GM12892 (cell line): ENCODE data around the gene ACTA1. TPM values are rescaled to one million over a fixed set of nuclear protein-coding genes. Genes with fewer than 3 reads are reported as not detected.
"Not testable (repeated sequence)": the region's sequence is repeated elsewhere in the genome, so short reads cannot be mapped to it uniquely, and the experiment has no call there.

Experiments used
- DNase-seq: peaks from one replicate; pipeline ENCODE4 v3.0.0; 2011; ENCODE audit not compliant: insufficient read length
- FAIRE-seq: peaks from 2 replicates; lab custom pipeline; 2011; peaks lifted over from hg19 to GRCh38; lab: Jason Lieb, UNC
- POLR2A ChIP-seq: IDR thresholded peaks from 2 replicates; pipeline ENCODE4 v1.6.1; 2011; ENCODE audit warnings: low read depth, low read length, control low read depth
- POLR2AphosphoS5 ChIP-seq: IDR thresholded peaks from 2 replicates; pipeline ENCODE4 v1.6.1; 2011; ENCODE audit warnings: low read depth, low read length, control low read depth
- TAF1 ChIP-seq: IDR thresholded peaks from 2 replicates; pipeline ENCODE4 v1.6.1; 2011; ENCODE audit warnings: low read depth, mild to moderate bottlenecking, control low read depth, low read length, borderline replicate concordance
- polyA plus RNA-seq: library from polyadenylated mRNA; unstranded; fragments of >200 nt; gene quantifications from one replicate; pipeline ENCODE4 v1.2.1, GENCODE V29; 2012; ENCODE audit warnings: missing spikeins, inconsistent platforms; ENCODE audit not compliant: missing spikeins

ACTA1 gene
- polyA plus RNA-seq = not detected

DNA sequence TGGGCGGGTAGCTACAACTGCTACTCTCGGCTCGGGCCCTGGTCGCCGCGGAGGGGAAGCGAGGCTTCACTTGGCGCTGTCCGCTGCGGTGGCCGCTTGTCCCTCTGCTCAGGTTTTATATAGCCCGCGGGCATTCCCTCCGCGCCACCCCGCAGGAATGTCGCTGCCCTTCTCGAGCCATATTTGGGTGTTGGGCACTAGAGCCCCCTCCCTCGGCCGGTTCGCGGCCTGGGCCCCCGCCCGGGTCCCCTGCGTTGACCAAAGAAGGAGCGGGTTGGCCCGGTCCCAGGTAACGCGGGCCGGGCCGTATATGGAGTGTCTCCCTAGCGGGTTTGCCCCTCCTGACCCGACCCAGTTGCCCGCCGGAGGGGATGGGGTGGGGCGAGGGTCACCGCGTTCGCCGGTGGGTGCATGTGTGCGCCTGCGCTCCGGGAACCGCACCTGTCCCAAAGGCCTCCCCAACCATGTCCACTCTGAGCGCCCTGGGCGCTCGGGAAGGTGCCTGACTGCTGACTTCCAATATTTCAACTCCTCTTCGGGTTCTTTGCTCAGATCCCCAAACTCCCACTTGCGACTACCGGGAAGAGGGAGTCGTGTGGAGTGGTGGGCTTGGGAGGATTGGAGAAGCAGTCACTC lies at the start of gene ACTA1:
TSS of gene ACTA1 (minus strand) at position 90 of the 636 bp plus-strand sequence. CDS start 979 bp downstream, outside the sequence.
- no peak for DNase-seq
- TF ChIP-seq POLR2A (no peak), TAF1 (no peak), POLR2AphosphoS5 (no peak)
- FAIRE-seq = no peak

GRCh38 chr1:229482511-229482910 lies 48.6 kb upstream of the ACTA1 start:
- TF ChIP-seq POLR2A (no peak), POLR2AphosphoS5 (no peak), TAF1 (no peak)
- FAIRE-seq (no peak), DNase-seq (no peak)

- TF ChIP-seq TAF1 (no peak), POLR2A (no peak), POLR2AphosphoS5 (no peak)
- FAIRE-seq (no peak), DNase-seq (no peak)
Observed at GRCh38 chr1:229480495-229480894, 46.6 kb upstream of the ACTA1 start.

DNA sequence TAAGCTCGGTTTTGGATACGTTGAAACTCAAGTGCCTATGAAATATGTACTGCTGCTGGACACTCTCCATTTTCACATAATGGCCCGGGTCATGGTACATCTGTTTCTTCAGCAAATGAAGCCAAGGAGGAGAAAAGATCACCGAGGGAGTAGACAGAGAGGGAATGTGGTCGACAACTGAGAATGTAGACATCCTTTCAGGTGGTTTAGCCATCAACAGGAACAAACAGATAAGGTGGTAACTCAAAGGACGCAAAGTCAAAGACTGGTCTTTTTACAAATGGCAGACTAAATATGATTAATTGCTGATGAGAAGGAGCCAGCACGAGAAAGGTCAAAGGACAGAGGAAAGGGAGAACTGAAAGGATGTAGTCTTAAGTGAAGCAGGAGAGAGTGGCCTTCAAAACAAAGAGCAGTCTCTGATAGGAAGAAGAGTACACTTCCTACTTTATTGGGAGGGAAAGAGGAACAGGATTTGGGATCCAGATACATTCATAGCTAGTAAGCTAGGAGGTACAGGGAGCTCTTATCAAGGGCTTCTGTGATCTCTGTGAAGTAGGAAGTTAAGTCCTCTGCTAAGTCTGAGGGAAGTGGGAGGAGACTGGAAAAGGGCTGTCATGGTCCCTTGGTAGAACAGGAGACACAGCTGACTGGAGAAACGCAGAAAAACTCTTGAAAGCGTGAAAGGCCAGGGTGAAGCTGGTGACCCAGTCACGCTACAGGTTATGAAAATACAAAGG lies 45.9 kb upstream of the ACTA1 start:
- peak; percentile 27 for DNase-seq
- FAIRE-seq = peak; percentile 81
- TF ChIP-seq POLR2AphosphoS5 (no peak), POLR2A (peak; percentile 64), TAF1 (no peak)

GRCh38 chr1:229478852-229479251 lies 45.0 kb upstream of the ACTA1 start:
- FAIRE-seq (peak; percentile 76), DNase-seq (no peak)
- TF ChIP-seq POLR2A (no peak), TAF1 (no peak), POLR2AphosphoS5 (no peak)

DNA sequence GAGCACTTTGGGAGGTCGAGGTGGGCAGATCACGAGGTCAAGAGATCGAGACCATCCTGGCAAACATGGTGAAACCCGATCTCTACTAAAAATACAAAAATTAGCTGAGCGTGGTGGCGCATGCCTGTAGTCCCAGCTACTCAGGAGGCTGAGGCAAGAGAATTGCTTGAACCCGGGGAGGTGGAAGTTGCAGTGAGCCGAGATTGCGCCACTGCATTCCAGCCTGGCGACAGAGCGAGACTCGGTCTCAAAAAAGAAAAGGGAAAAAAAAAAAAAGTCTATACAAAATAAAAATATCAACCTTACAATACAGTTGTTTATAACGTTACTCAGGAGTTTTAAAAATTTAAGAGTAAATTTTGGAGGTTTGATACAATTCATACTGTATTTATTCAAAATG lies 42.0 kb upstream of the ACTA1 start:
- not testable (repeated sequence) for DNase-seq, FAIRE-seq

GRCh38 chr1:229474509-229474908 lies 40.6 kb upstream of the ACTA1 start:
- DNase-seq (no peak), FAIRE-seq (no peak)

DNA sequence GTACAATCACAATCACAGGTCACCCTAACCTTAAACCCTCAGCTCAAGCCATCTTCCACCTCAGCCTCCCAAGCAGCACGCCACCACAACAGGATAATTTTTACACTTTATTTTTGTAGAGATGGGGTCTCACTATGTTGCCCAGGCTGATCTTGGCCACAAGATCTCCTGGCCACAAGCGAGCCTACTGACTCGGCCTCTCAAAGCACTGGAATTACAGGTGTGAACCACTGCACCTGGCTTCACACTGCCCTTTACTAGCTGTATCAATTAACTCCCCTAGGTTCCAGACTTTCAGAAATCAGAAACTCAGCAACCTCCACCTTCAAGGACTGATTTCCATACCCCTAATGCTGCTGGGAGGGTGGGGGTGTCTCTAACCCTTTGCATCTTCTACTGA lies 37.3 kb upstream of the ACTA1 start:
- FAIRE-seq (no peak), DNase-seq (no peak)
- no peak for TF ChIP-seq POLR2A
- TF ChIP-seq TAF1 = no peak

More at GRCh38 chr1:229474509-229474908, 40.6 kb upstream of the ACTA1 start:
- TF ChIP-seq TAF1 = no peak
- no peak for TF ChIP-seq POLR2A
- TF ChIP-seq POLR2AphosphoS5 = no peak

DNA sequence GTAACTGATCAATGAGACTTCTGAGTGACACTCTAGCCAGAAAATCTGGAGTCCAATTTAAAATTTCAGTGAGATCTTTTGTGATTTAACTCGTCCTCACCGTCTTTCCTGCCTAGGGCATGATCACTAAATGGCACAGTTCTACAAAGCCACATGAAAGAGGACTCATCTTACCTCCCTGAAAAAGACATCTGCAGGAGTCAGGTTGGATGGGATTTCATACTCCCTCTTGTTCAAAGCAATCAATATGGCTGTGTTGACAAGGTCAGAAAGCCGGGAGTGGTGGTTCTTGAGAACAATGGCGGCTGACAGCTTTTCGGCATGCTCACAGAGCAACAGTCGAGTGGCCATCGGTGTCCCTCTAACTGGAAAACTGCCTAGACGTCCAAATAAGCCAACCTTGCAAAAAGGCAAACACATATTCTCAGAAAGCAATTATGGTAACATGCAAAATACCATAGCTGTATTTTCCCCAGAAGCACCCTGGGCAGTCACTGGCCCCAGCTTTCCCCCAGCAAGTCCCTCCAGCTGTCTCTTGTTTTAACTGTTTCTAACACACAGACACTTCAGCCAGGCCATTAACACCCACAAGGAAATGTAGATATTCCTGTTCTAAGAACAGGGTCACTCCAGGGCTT lies 36.6 kb upstream of the ACTA1 start:
- DNase-seq = no peak
- TF ChIP-seq TAF1 (no peak), POLR2A (no peak)
- no peak for FAIRE-seq

DNA sequence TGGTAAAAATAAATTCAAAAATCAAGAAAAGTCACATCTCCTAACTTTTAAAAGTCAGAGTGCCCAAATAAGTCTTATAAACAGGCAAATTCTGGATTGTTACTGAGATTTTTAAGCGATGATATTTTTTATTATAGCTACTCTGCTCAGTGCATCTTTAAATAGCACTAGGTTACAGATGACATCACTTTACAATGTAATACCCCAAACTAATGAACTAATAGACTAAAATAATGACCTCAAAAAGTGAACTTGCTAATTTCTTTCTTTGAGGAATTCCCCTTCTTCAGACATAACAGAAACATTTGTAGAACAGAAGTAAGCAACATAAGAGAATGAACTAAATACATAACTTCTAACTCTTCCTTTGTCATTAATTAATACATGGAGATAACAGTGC lies 33.0 kb upstream of the ACTA1 start:
- no peak for TF ChIP-seq TAF1
- TF ChIP-seq POLR2AphosphoS5 = no peak
- DNase-seq = no peak
- no peak for FAIRE-seq

DNA sequence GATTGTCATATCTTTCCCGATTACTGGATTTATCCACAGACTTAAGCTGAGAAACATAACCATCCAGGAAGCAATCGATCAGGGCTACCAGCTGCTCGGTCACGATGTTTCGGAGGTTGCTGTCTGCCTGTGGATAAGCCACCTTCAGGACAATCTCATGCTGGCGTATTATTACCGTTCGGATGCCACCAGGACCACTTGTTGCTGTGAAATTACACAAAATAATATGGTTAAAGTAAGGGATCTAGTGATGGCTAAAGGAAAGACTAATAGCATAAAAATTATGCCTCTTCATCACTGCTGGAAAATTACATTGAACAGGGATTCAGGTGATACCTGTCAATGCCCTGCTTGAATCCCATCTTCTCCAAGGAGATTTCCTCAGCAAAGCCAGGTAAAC lies 30.8 kb upstream of the ACTA1 start:
- no peak for TF ChIP-seq POLR2AphosphoS5
- TF ChIP-seq POLR2A = no peak
- TF ChIP-seq TAF1 = no peak
- DNase-seq (no peak), FAIRE-seq (no peak)
